Myocyte (in vitro differentiated cells): ENCODE data around the gene LAMC2. TPM values are rescaled to one million over a fixed set of nuclear protein-coding genes. Genes with fewer than 3 reads are reported as not detected.
"Not testable (repeated sequence)": the region's sequence is repeated elsewhere in the genome, so short reads cannot be mapped to it uniquely, and the experiment has no call there.

ENCODE experiments used
- DNase-seq: peaks from one replicate; pipeline ENCODE4 v3.0.0-alpha.2; 2012; ENCODE audit warnings: low read depth
- total RNA-seq: library from RNA; depleted of rRNA; stranded (reverse); fragments of >200 nt; gene quantifications from 2 replicates; pipeline ENCODE4 v1.2.3, GENCODE V29; 2014

Gene LAMC2
- total RNA-seq, 1 donor from 2014 or later = 2.3 TPM

- DNase-seq = no peak
Measured at GRCh38 chr1:183255073-183255472, 69.0 kb downstream of the LAMC2 start.

GRCh38 chr1:183259924-183260323, 73.9 kb downstream of the LAMC2 start:
- no peak for DNase-seq

GRCh38 chr1:183262628-183263200, 76.7 kb downstream of the LAMC2 start:
- DNase-seq = no peak

DNA sequence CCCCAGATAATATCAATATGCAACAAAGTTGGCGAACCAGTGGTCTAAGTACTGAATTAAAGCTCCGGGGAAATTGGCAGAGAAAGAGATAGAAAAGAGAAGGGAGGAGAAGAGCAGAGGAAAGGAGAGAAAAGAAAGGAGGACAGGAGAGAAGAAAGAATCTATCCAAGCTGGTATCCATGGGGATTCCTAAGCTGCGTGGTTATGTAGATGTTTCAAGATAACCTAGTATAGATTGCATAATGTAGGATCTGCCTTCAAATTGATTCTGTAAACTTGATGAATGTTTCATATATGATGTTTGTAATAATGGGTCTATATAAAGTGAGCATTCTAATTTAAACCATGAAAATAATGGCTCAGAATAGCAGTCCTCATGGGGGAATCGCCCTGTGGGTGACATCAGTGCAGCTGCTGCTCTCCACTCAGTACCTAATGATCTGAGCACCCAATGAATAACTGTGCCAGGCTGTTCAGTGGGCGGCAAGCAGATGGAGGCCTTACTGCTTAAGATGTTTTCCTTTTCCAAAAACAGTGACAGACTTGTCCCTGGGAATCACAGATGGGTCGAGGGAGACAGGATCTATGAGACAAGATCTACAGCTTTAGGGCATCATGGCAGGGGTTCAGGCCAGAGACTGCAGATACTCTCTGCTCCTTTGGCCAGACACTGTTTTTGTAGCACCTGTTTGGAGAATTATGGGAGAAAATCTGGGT, 78.0 kb downstream of the LAMC2 start:
- no peak for DNase-seq

DNA sequence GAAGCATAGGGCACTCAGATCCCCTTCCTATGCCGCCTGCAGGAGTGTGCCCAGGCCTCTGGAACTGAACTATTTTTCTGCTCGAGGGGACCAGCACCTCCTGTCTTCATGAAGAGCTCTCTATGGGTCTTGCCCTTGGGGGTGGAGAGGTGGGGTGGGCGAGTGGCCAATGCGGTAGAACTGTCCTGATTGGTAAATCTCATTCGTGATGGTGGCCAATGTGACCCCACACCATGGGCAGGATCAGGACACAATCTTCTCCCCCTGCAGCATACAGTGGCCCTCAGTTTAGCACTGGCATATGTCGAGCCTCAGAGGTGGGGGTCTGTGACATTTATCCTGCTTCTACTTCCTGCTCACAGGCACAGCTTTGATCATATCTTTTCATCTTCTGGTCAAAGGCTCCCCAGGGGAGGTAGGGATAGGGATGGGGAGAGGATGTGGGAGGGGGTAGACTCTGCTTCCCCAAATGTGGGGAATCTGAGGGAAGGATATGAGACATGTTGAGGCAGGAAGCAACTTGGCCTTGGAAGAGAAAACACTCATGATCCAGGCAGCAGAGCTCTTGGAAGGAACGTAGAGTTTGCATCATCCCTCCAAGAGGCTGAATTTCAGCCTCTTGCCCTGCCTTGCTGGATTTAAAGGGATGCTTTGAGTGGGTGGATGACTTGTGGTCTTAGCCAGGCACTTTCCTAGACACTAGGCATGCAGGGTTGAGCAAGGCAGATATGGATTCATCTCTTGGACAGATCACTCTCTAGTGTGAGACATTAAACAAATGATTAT, 81.8 kb downstream of the LAMC2 start:
- peak; percentile 46 for DNase-seq

- DNase-seq = peak; percentile 45
Measured at GRCh38 chr1:183270541-183271141, 84.6 kb downstream of the LAMC2 start.

DNA sequence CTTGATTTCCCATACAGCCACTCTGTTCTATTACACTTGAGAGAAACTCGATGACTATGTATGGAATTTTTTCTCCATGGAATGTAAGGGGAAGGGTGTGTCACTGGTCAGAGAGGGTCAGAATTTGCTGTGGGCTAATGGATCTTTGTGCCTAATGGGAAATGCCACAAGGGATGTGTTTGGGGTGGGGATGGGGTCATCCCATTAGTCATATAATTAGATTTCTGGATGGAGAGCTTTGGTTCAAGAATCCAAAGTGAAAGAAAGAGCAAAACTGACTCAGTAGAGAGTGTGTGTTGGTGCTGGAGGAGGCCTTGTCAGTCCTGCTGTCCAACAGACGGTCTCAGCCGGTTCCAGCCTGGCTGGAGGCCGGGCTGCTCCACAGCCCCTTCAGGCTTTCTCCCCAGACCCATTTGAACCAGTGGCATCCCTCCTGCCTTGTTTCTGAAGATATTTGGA, 86.4 kb downstream of the LAMC2 start:
- peak; percentile 86 for DNase-seq

DNA sequence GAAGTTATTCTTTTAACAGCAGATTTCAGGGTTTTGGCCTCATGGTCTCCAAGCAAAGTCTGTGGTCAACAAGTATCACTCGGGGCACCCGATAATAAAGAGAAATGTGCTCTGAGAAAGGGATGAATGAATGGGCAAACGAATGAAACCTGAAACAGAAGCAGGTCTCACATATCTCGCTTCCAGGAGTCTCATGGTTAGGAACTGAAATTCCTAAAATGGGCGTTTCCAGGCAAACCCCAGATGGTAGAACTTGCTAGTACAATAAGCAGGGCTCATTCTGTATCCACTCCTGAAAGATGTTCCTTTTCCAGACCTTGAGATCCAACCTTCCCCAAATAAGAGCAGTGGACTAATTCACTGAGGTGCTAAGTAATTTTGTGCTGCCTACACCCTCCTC, 87.2 kb downstream of the LAMC2 start:
- DNase-seq = peak; percentile 71

DNA sequence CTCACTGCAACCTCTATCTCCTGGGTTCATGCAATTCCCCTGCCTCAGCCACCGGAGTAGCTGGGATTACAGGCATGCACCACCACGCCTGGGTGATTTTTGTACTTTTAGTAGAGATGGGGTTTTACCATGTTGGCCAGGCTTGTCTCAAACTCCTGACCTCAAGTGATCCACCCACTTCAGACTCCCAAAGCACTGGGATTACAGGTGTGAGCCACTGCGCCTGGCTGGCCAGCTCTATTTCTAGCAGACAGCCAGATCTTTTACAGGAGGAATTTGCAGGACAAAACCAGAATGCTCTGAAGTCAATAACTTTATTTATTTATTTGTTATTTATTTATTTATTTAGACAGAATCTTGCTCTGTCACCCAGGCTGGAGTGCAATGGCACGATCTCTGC, 87.9 kb downstream of the LAMC2 start:
- not testable (repeated sequence) for DNase-seq

GRCh38 chr1:183274836-183275235, 88.8 kb downstream of the LAMC2 start:
- DNase-seq = no peak

GRCh38 chr1:183275322-183275721, 89.3 kb downstream of the LAMC2 start:
- DNase-seq = no peak

DNA sequence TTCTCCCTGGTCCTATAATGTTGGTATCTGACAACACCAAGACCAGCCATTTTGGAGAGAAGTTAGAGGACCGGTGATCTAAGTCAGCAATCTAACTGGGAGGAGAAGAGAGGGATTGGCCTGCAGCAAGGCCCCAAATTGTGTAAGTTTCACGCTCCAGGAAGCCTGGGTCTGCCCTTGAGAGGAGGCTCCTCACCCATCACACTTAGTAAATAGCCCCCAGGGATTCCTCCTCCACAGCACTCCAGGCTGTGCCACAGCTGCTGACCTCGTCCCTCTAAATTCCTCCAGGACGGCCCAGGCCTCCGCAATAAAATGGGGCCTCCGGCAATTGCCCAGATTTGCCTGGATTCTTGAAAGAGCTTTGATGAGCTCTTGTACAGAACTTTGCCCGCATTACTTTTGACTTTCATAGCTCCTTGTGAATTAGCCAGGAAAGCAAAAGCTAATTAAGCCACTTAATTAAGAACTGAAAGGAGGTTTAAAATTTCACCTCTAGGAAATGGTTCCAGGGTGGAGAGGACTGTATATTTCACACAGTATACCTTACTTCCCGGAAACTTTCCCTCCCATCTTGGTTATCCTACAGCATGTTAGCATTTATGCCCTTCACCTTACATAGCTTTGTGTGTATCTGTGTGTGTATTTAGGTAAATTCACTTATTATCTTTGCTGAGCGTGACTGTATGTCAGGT, 90.5 kb downstream of the LAMC2 start:
- DNase-seq = no peak

- DNase-seq = no peak
Measured at GRCh38 chr1:183277821-183278738, 92.0 kb downstream of the LAMC2 start.

- peak; percentile 93 for DNase-seq
Measured at GRCh38 chr1:183278739-183279591, 92.9 kb downstream of the LAMC2 start.

DNA sequence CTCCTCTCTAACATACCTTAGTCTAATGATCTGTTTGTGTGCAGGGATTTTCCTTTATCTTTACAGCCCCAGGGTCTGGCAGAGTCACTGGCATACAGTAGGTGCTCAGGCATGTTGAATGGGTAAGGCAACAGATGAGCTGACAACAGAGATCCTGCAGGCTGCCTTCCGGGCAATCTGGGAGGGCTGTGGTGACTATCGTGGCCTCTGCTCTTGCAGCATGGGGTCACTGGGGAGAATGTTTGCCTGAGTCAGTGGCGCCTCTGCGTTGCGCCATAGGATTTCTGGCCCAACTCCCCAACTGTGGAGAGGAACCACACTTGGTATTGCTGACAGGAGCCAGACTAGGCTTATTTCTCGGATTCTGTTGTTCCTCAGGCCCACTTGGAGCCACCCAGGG, 93.8 kb downstream of the LAMC2 start:
- peak; percentile 58 for DNase-seq

DNA sequence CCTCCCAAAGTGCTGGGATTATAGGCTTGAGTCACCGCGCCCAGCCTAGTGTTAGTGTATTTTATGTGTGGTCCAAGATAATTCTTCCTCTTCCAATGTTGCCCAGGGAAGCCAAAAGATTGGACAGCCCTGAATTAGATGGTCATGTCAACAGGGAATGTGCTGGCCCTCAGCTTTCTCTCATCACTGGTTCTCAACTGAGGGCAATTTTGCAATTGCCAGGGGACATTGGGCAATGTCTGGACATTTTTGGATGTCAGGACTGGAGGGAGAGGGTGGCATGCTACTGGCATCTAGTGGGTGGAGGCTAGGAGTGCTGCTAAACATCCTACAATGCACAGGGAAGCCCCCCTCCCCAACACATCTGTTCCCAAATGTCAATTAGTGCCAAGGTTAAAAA, 95.0 kb downstream of the LAMC2 start:
- DNase-seq = peak; percentile 90

DNA sequence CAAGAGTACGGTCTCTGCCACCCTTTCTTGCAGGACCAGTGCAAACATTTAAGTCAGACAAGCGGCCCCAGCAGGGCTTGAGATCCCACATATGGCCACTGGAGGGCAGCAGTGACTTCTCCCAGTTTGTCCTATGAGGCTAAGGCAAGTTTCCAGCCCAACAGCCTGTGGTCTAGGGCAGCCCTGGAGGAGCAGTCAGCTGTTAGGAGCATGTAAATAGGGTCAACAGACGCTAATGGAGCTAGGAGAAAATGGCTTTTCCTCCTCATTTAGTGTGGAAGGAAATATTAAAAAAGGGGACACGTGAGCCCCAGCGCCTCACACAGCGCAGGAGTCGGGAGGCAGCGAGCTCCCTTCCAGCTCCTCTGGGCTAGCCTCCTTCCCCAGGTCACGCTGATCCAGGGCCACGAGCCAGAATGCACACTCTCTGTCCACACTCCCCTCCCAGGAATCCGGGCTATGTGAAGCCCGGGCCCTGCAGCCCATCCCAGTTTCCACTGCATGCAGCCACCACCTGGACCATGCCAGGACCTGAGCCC, 95.6 kb downstream of the LAMC2 start:
- DNase-seq = peak; percentile 99

DNA sequence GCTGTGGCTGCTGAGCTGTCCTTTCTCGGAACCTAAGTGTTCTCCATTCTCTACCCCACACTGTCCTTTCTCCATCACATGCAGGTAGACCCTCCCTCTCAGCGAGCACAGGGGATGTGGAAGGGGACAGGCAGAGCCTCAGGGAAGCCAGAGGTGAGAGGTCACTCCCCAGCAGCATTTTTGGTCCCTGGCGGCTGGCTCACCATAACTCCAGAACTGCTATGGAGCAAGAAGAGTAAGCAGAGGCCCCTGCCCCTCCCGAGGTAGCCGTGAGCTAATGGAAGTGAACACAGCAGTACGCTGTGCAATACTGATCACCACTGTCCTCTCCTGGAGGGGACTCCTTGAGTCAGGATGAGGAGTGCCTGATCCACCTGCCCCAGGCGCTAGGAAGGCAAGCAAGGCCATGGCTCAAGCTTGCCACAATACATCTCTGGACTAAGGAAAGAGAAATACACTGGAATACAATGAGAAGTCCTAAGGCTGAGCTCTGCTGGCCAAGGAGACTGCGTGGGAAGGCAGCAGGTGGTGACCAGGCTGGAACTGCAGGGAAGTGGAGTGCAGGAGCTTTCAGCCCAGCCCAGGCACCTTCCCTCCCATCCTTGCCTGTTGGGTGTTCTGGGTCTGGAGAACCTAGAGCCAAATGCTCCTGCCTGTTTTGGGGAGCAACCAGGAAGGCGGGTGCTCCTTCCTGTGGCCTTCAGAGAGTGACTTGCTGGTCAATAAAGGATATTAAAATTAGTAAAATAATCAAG, 96.2 kb downstream of the LAMC2 start:
- DNase-seq = peak; percentile 74
